ENCODE measurements around the gene CLEC4E. TPM values are rescaled to one million over a fixed set of nuclear protein-coding genes. Genes with fewer than 3 reads are reported as not detected.
"Not testable (repeated sequence)": the region's sequence is repeated elsewhere in the genome, so short reads cannot be mapped to it uniquely, and the experiment has no call there.

The CLEC4E gene
- total RNA-seq, 3 donors from 2014 or later: 2.0 to 15.5 (median 2.3) TPM

GRCh38 chr12:8572507-8572906 is 31.8 kb upstream of the CLEC4E start:
- DNase-seq (ENCODE audit: low spot score in 2 of 2): no peak
- no peaks in the 10 kb centered on the region for H3K36me3 ChIP-seq
- no peaks in the 10 kb centered on the region for H3K4me1 ChIP-seq
- H3K9me3 ChIP-seq: peaks cover 4% of the 10 kb centered on the region in 2 donors
- H3K27me3 ChIP-seq: no peaks in the 10 kb centered on the region
- no peak overlapping the region for H3K27ac ChIP-seq
- intact Hi-C loops (cut with DNase I; ENCODE audit: low total_unique reads): no loop called here
- H3K4me3 ChIP-seq: no peak overlapping the region
- TF ChIP-seq POLR2A (IDR thresholded peaks at IDR 0.05) (no peak), POLR2AphosphoS5 (IDR thresholded peaks at IDR 0.05) (no peak)
- TF ChIP-seq, protein P1, sequence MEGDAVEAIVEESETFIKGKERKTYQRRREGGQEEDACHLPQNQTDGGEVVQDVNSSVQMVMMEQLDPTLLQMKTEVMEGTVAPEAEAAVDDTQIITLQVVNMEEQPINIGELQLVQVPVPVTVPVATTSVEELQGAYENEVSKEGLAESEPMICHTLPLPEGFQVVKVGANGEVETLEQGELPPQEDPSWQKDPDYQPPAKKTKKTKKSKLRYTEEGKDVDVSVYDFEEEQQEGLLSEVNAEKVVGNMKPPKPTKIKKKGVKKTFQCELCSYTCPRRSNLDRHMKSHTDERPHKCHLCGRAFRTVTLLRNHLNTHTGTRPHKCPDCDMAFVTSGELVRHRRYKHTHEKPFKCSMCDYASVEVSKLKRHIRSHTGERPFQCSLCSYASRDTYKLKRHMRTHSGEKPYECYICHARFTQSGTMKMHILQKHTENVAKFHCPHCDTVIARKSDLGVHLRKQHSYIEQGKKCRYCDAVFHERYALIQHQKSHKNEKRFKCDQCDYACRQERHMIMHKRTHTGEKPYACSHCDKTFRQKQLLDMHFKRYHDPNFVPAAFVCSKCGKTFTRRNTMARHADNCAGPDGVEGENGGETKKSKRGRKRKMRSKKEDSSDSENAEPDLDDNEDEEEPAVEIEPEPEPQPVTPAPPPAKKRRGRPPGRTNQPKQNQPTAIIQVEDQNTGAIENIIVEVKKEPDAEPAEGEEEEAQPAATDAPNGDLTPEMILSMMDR (IDR thresholded peaks at IDR 0.05): no peak

DNA sequence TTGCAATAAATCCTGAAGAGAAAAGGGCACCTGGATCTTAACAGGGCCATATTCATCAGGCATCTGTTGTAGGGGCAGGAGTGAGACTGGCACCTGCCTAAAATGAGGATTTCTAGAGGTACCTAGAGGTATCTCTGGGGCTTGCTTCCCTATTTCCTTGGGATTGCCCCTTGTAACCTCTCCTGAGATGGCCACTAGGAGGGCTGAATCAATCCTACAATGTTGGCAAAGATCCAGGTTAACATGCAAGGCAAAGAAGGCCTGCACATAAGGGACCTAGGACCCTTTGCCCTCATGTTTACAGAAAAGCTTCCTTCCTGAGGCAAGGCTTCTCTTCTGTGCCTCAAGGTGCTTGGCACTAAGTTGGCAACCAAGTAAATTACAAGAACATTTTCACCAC is 25.8 kb upstream of the CLEC4E start:
- Histone ChIP-seq H3K4me3 (no peak overlapping the region), H3K27me3 (no peaks in the 10 kb centered on the region), H3K4me1 (no peaks in the 10 kb centered on the region), H3K36me3 (no peaks in the 10 kb centered on the region), H3K27ac (no peak overlapping the region), H3K9me3 (peaks cover 13 to 32% of the 10 kb centered on the region in 2 donors)
- TF ChIP-seq, protein P1 (IDR thresholded peaks at IDR 0.05): no peak
- TF ChIP-seq POLR2A (IDR thresholded peaks at IDR 0.05): no peak
- TF ChIP-seq POLR2AphosphoS5 (IDR thresholded peaks at IDR 0.05): no peak
- intact Hi-C loops (cut with DNase I; ENCODE audit: low total_unique reads): no loop called here
- no peak for DNase-seq (ENCODE audit: low spot score in 2 of 2)

DNA sequence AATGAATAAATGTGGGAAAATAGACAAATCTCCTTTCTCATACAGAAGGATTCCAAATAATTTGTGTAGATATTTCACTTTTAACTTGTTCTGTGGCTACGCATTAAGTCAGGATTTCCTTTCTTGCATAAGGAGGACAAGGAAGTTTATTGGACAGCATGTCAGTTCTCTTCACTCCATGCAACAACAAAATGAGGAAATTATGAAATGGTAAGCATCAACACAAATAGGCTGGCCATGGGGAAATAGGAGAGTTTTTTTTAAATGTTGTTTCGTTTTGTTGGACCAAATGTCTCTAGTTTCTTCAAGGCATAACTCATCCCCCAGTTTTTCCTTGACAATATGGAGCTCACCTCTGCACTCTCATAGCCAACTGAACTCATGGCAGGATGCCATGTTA is 25.3 kb upstream of the CLEC4E start:
- DNase-seq (ENCODE audit: low spot score in 2 of 2); H3K27me3 ChIP-seq; H3K36me3 ChIP-seq; H3K4me3 ChIP-seq; H3K4me1 ChIP-seq; intact Hi-C loops (cut with DNase I; ENCODE audit: low total_unique reads); H3K27ac ChIP-seq: not testable (repeated sequence)
- peaks cover 13 to 32% of the 10 kb centered on the region in 2 donors for H3K9me3 ChIP-seq

DNA sequence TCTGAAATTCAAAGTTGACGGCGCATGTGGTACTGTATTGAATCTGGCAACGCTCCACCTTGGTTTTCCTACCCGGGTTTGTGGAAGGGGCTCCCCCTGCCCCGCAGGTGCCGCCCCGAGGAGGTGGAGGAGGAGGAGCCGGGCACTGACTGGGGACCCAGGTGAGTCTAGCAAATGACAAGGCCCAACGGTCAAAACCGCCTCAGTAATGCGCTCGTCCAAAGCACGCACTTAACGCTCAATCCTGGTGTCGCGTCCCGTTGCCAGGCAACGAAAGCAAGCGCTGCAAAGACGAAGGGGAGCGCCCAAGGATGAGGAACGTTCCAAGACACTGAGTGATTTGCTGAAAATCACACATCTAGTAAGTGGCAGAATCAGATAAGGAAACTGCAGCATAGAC is 24.0 kb upstream of the CLEC4E start:
- H3K4me1 ChIP-seq: no peaks in the 10 kb centered on the region
- DNase-seq (ENCODE audit: low spot score in 2 of 2): no peak
- peaks cover 13 to 32% of the 10 kb centered on the region in 2 donors for H3K9me3 ChIP-seq
- H3K27me3 ChIP-seq: no peaks in the 10 kb centered on the region
- intact Hi-C loops (cut with DNase I; ENCODE audit: low total_unique reads): no loop called here
- TF ChIP-seq, protein P1 (IDR thresholded peaks at IDR 0.05): no peak
- TF ChIP-seq POLR2AphosphoS5 (IDR thresholded peaks at IDR 0.05) (no peak), POLR2A (IDR thresholded peaks at IDR 0.05) (no peak)
- H3K27ac ChIP-seq: no peak overlapping the region
- no peaks in the 10 kb centered on the region for H3K36me3 ChIP-seq
- no peak overlapping the region for H3K4me3 ChIP-seq

- TF ChIP-seq POLR2A (IDR thresholded peaks at IDR 0.05): no peak
- TF ChIP-seq POLR2AphosphoS5 (IDR thresholded peaks at IDR 0.05): no peak
- TF ChIP-seq, protein P1 (IDR thresholded peaks at IDR 0.05): no peak
- Histone ChIP-seq H3K36me3 (no peaks in the 10 kb centered on the region), H3K27ac (no peak overlapping the region), H3K9me3 (peaks cover 13 to 32% of the 10 kb centered on the region in 2 donors), H3K4me3 (no peak overlapping the region), H3K4me1 (no peaks in the 10 kb centered on the region), H3K27me3 (no peaks in the 10 kb centered on the region)
- intact Hi-C loops (cut with DNase I; ENCODE audit: low total_unique reads): no loop called here
- no peak for DNase-seq (ENCODE audit: low spot score in 2 of 2)
Measured at GRCh38 chr12:8563356-8563755, 22.7 kb upstream of the CLEC4E start.

- TF ChIP-seq POLR2A (IDR thresholded peaks at IDR 0.05): no peak
- TF ChIP-seq, protein P1 (IDR thresholded peaks at IDR 0.05): no peak
- TF ChIP-seq POLR2AphosphoS5 (IDR thresholded peaks at IDR 0.05): no peak
- Histone ChIP-seq H3K9me3 (peaks cover 8 to 26% of the 10 kb centered on the region in 2 donors), H3K36me3 (no peaks in the 10 kb centered on the region), H3K27ac (no peak overlapping the region), H3K4me3 (no peak overlapping the region), H3K4me1 (no peaks in the 10 kb centered on the region), H3K27me3 (no peaks in the 10 kb centered on the region)
- intact Hi-C loops (cut with DNase I; ENCODE audit: low total_unique reads): no loop called here
- DNase-seq (ENCODE audit: low spot score in 2 of 2): no peak
Measured at GRCh38 chr12:8562310-8562709, 21.6 kb upstream of the CLEC4E start.
